Smooth muscle cell (in vitro differentiated cells): ENCODE measurements around the gene OAF. TPM values are rescaled to one million over a fixed set of nuclear protein-coding genes. Genes with fewer than 3 reads are reported as not detected.

Source experiments
- DNase-seq: peaks from one replicate; lab custom pipeline; 2025; ENCODE audit not compliant: unreplicated experiment; lab: John Stamatoyannopoulos, UW
- H2AFZ ChIP-seq: fragments of 200-600 bp; sonication (generic); 2 replicates; pipeline ENCODE4 v1.6.0; 2016; ENCODE audit warnings: antibody characterized with exemption, low read depth, mild to moderate bottlenecking
- H3F3A ChIP-seq: fragments of 200-600 bp; sonication (generic); 2 replicates; pipeline ENCODE4 v1.6.0; 2017; ENCODE audit warnings: antibody characterized with exemption, low read depth
- H3K27ac ChIP-seq: fragments of 200-600 bp; sonication (generic); 2 replicates; pipeline ENCODE4 v1.5.1; 2016; ENCODE audit warnings: low read depth, mild to moderate bottlenecking
- H3K27me3 ChIP-seq: fragments of 200-600 bp; sonication (generic); 2 replicates; pipeline ENCODE4 v1.6.1; 2016; ENCODE audit warnings: low read depth, mild to moderate bottlenecking
- H3K36me3 ChIP-seq: fragments of 200-600 bp; sonication (generic); 2 replicates; pipeline ENCODE4 v1.5.1; 2016; ENCODE audit warnings: low read depth
- H3K4me1 ChIP-seq: fragments of 200-600 bp; sonication (generic); 2 replicates; pipeline ENCODE4 v1.5.1; 2016; ENCODE audit warnings: low read depth
- H3K4me2 ChIP-seq: fragments of 200-600 bp; sonication (generic); 2 replicates; pipeline ENCODE4 v1.6.0; 2016; ENCODE audit warnings: mild to moderate bottlenecking
- H3K4me3 ChIP-seq: fragments of 200-600 bp; sonication (generic); 2 replicates; pipeline ENCODE4 v1.5.1; 2016; ENCODE audit warnings: mild to moderate bottlenecking
- H3K79me2 ChIP-seq: fragments of 200-600 bp; sonication (generic); 2 replicates; pipeline ENCODE4 v1.6.0; 2016; ENCODE audit warnings: low read depth, mild to moderate bottlenecking
- H3K9ac ChIP-seq: fragments of 200-600 bp; sonication (generic); 2 replicates; pipeline ENCODE4 v1.6.0; 2016; ENCODE audit warnings: low read depth
- H3K9me3 ChIP-seq: fragments of 200-600 bp; sonication (generic); replicated peaks from 2 replicates; pipeline ENCODE4 v1.5.1; 2016; ENCODE audit warnings: low read depth
- H4K20me1 ChIP-seq: fragments of 200-600 bp; sonication (generic); 2 replicates; pipeline ENCODE4 v1.6.0; 2016; ENCODE audit warnings: low read depth
- WGBS: methylation state at CpG from one replicate; pipeline ENCODE4 v1.1.7; 2016; ENCODE audit warnings: low lambda C conversion rate; 5-methylcytosine and 5-hydroxymethylcytosine counted together
- polyA plus RNA-seq: library from polyadenylated mRNA; unstranded; fragments of >200 nt; fragmentation: Nextera tagmentation; extraction: Ambion mirVana; gene quantifications from 2 replicates; pipeline ENCODE4 v1.2.1, GENCODE V29; 2016
- total RNA-seq: library from RNA; depleted of rRNA; stranded (reverse); fragments of >200 nt; gene quantifications from 2 replicates; pipeline ENCODE4 v1.2.3, GENCODE V29; 2014
- TF ChIP-seq, protein P1 (sequence below): fragments of 200-600 bp; sonication (generic); IDR thresholded peaks from 2 replicates; pipeline ENCODE4 v1.5.1; 2017; ENCODE audit warnings: borderline replicate concordance, mild to moderate bottlenecking, antibody characterized with exemption; ENCODE audit not compliant: insufficient read depth, poor library complexity, severe bottlenecking

OAF gene
- total and polyA plus RNA-seq, 2 experiments from 2014 or later, result 41.6 to 112 TPM

- Histone ChIP-seq H3K4me1 (no peaks in the 10 kb centered on the region), H3K4me3 (no peak overlapping the region), H3F3A (no peaks in the 10 kb centered on the region), H3K27me3 (peaks cover 72% of the 10 kb centered on the region), H3K36me3 (no peaks in the 10 kb centered on the region), H3K4me2 (no peak overlapping the region), H2AFZ (no peak overlapping the region), H3K9ac (no peak overlapping the region), H3K79me2 (no peaks in the 10 kb centered on the region), H3K9me3 (no peaks in the 10 kb centered on the region), H4K20me1 (no peaks in the 10 kb centered on the region), H3K27ac (no peak overlapping the region)
- DNase-seq, result no peak
- 87% methylated on average over 4 of the region's 4 CpGs for WGBS
- TF ChIP-seq, protein P1, sequence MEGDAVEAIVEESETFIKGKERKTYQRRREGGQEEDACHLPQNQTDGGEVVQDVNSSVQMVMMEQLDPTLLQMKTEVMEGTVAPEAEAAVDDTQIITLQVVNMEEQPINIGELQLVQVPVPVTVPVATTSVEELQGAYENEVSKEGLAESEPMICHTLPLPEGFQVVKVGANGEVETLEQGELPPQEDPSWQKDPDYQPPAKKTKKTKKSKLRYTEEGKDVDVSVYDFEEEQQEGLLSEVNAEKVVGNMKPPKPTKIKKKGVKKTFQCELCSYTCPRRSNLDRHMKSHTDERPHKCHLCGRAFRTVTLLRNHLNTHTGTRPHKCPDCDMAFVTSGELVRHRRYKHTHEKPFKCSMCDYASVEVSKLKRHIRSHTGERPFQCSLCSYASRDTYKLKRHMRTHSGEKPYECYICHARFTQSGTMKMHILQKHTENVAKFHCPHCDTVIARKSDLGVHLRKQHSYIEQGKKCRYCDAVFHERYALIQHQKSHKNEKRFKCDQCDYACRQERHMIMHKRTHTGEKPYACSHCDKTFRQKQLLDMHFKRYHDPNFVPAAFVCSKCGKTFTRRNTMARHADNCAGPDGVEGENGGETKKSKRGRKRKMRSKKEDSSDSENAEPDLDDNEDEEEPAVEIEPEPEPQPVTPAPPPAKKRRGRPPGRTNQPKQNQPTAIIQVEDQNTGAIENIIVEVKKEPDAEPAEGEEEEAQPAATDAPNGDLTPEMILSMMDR, result no peak
These were observed 32.4 kb downstream of the OAF start for GRCh38 chr11:120243221-120243620.

GRCh38 chr11:120244476-120245365 lies 33.9 kb downstream of the OAF start:
- no peak overlapping the region for H3K4me2 ChIP-seq
- peaks cover 58% of the 10 kb centered on the region for H3K27me3 ChIP-seq
- H3K9ac ChIP-seq, result no peak overlapping the region
- no peak overlapping the region for H2AFZ ChIP-seq
- no peak overlapping the region for H3K4me3 ChIP-seq
- no peaks in the 10 kb centered on the region for H3F3A ChIP-seq
- TF ChIP-seq, protein P1, result no peak
- H3K79me2 ChIP-seq, result no peaks in the 10 kb centered on the region
- no peaks in the 10 kb centered on the region for H3K36me3 ChIP-seq
- peaks cover 5% of the 10 kb centered on the region for H3K4me1 ChIP-seq
- 65% methylated on average over 13 of the region's 13 CpGs for WGBS
- DNase-seq, result no peak
- H4K20me1 ChIP-seq, result no peaks in the 10 kb centered on the region
- H3K27ac ChIP-seq, result no peak overlapping the region
- no peaks in the 10 kb centered on the region for H3K9me3 ChIP-seq

- Histone ChIP-seq H3K36me3 (no peaks in the 10 kb centered on the region), H3K4me3 (no peak overlapping the region), H3K9me3 (no peaks in the 10 kb centered on the region), H3K27me3 (peaks cover 51% of the 10 kb centered on the region), H3K4me1 (peaks cover 5% of the 10 kb centered on the region), H2AFZ (no peak overlapping the region), H3K79me2 (no peaks in the 10 kb centered on the region), H3K4me2 (no peak overlapping the region), H3K27ac (no peak overlapping the region), H4K20me1 (no peaks in the 10 kb centered on the region), H3F3A (no peaks in the 10 kb centered on the region), H3K9ac (no peak overlapping the region)
- TF ChIP-seq, protein P1, result no peak
- 92% methylated on average over 1 of the region's 1 CpG for WGBS
- DNase-seq, result no peak
These were observed 34.6 kb downstream of the OAF start for GRCh38 chr11:120245434-120245833.
